HG03039 (cell line): ENCODE measurements around the gene TRIM40.
"Not testable (repeated sequence)": the region's sequence is repeated elsewhere in the genome, so short reads cannot be mapped to it uniquely, and the experiment has no call there.

ENCODE experiments used
- ATAC-seq: cut with Tn5 transposase; IDR thresholded peaks from one replicate; pipeline ENCODE4 v1.9.1; 2021; ENCODE audit warnings: mild to moderate bottlenecking, moderate library complexity; ENCODE audit not compliant: unreplicated experiment

Gene TRIM40

GRCh38 chr6:30113003-30113759 is 22.8 kb upstream of the TRIM40 start, which contains the start of gene TRIM31:
Gene TRIM31 (minus strand): TSS chr6:30113090. CDS start chr6:30112805, 285 bp downstream.
- no peak for ATAC-seq

GRCh38 chr6:30113841-30114240 is 22.1 kb upstream of the TRIM40 start:
- no peak for ATAC-seq

GRCh38 chr6:30116724-30117123 is 19.2 kb upstream of the TRIM40 start:
- ATAC-seq: no peak

GRCh38 chr6:30118691-30119090 is 17.2 kb upstream of the TRIM40 start:
- ATAC-seq: not testable (repeated sequence)

- no peak for ATAC-seq
These were observed 14.2 kb upstream of the TRIM40 start for GRCh38 chr6:30121446-30122366.

GRCh38 chr6:30122515-30122914 is 13.4 kb upstream of the TRIM40 start:
- ATAC-seq: no peak

GRCh38 chr6:30127238-30128093 is 8.5 kb upstream of the TRIM40 start:
- no peak for ATAC-seq

- no peak for ATAC-seq
These were observed 6.4 kb upstream of the TRIM40 start for GRCh38 chr6:30129265-30130178.

GRCh38 chr6:30130179-30130679 is 5.7 kb upstream of the TRIM40 start:
- ATAC-seq: no peak

- no peak for ATAC-seq
These were observed 4.8 kb upstream of the TRIM40 start for GRCh38 chr6:30130887-30131862.

GRCh38 chr6:30131947-30132497 is 3.9 kb upstream of the TRIM40 start:
- ATAC-seq: no peak

- no peak for ATAC-seq
These were observed 793 bp upstream of the TRIM40 start for GRCh38 chr6:30135147-30135546.

- ATAC-seq: no peak
These were observed 788 bp downstream of the TRIM40 start for GRCh38 chr6:30136570-30137286.

- ATAC-seq: not testable (repeated sequence)
These were observed 4.3 kb downstream of the TRIM40 start for GRCh38 chr6:30140240-30140639.

- no peak for ATAC-seq
These were observed 6.7 kb downstream of the TRIM40 start for GRCh38 chr6:30142665-30143064.

- no peak for ATAC-seq
These were observed 7.8 kb downstream of the TRIM40 start for GRCh38 chr6:30143780-30144179.

- ATAC-seq: no peak
These were observed 8.9 kb downstream of the TRIM40 start for GRCh38 chr6:30144811-30145210.

- no peak for ATAC-seq
These were observed 9.9 kb downstream of the TRIM40 start for GRCh38 chr6:30145818-30146217.
